Stimulated activated CD4-positive, alpha-beta T cell treated with anti-CD3 and anti-CD28 coated beads, Interleukin-12 subunit alpha, Interleukin-12 subunit beta, amount 100 ng/mL, for 48 hours (primary cell): Measurements from ENCODE around the gene ATAD3C.
"Not testable (repeated sequence)": the region's sequence is repeated elsewhere in the genome, so short reads cannot be mapped to it uniquely, and the experiment has no call there.

Experiments
- DNase-seq, 3 donors: peaks; one replicate each; pipeline ENCODE4 v3.0.0-alpha.2; 2020; ENCODE audit warnings: low read depth in 2 of 3, low spot score in 1 of 3

The ATAD3C gene

DNA sequence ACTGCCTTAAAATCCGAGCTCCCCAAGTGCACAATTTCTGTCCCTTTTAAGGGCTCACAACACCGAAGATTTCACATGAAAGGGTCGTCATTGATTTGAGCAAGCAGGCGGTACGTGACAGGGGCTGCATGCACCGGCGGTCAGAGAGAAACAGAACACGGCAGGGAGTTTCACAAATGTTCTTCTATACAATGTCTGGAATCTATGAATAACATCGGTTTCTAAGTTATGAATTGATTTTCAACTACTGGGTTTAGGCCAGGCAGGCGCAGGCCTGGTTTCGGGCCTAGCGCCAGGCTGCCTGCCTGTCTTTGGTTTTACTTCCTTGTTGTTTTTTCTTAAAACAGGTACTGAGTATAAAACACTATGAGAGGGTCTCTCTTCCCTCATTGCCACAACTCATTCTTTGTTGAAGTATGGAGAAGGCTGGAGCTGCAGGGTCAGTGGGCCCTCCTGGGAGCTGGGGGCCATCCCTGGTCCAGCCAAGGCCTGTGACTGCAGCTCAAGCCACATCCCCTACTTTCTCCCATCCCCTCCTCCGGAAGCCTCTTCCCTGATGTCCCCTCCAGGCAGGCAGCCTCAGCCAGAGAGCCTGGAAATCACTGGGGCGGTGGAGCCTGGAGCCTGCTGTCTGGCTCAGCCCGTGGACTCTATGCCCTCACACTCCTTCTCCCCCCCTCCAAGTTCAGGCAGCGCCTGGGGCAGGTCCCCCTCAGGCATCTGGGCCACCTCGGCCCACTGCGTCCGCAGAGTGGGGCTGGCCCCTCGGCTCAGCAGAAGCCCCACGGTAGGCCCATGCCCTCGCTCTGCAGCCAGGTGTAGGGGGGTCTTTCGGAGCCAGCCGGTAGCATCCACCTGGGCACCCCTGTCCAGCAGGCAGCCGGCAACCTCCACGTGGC is 30.8 kb upstream of the ATAD3C start:
- DNase-seq: no peak

- DNase-seq: no peak
Observed at GRCh38 chr1:1419363-1419812, 30.1 kb upstream of the ATAD3C start.

GRCh38 chr1:1419813-1420653 is 29.5 kb upstream of the ATAD3C start:
- DNase-seq: no peak

- no peak for DNase-seq
Observed at GRCh38 chr1:1420654-1421141, 28.8 kb upstream of the ATAD3C start.

DNA sequence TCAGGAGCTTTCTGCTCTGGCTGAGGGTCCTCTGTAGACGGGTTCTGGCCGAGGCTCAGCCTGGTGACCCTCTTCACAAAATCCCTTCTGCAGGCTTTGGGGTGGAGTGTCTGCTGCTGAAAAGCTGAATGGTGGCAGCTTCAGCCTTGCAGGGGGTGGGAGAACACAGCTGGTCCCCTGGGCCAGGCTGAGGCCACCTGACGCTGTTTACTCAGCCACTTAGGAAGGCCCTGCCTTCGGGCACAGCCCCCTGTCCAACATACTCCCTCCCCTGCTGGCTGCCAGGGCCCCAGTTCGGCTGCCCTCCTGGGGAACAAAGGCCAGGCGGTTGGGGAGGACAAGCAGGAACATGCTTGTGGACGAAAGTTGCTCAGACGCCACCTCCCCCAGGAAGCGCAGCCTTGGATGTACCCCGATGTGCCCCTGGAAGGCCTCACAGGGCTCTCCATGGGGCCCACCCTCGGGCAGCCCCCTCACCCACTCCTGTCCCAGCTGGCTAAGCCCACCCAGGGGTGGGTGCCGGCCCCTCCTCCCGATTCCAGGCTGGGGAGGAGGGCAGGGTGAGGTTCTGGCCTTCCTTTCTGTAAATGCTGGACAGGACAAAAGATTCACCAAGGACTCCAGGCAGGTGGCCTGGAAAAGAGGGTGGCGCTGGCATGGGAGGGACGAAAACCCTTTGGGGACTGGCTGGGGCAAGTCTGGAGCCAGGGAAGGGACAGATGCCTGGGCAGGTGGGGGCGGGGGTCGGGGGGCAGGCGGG is 28.2 kb upstream of the ATAD3C start, which contains the start of gene ANKRD65:
Gene ANKRD65 (minus strand): TSS at position 130 of the 760 bp plus-strand sequence. CDS start 271 bp downstream, outside the sequence.
- no peak for DNase-seq

DNA sequence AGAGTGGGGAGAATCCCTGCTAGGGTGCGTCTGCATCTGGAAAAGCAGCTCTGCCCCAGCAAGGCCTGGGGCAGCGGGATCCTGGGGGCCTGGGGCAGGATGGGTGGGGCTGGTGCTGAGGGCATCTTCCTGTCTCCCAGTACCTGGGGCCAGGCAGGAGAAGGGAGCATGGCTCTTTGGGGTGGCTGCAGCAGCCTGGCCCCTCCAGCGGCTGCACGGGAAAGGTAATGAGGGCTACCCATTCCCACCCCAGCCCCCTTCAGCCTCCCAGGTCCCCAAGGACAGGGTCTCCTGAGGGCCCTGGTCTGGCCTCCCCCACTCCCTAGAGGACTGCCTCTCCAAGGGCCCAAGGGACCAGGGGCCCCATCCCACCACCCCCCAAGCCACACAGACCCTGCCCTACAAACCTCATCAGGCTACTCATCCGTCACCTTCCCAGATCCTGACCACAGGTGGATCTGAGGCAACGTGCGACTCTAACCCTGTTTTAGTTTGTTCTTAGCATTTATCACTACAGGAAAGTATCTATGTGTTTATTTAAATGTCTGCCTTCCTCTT is 27.5 kb upstream of the ATAD3C start:
- DNase-seq: no peak

DNA sequence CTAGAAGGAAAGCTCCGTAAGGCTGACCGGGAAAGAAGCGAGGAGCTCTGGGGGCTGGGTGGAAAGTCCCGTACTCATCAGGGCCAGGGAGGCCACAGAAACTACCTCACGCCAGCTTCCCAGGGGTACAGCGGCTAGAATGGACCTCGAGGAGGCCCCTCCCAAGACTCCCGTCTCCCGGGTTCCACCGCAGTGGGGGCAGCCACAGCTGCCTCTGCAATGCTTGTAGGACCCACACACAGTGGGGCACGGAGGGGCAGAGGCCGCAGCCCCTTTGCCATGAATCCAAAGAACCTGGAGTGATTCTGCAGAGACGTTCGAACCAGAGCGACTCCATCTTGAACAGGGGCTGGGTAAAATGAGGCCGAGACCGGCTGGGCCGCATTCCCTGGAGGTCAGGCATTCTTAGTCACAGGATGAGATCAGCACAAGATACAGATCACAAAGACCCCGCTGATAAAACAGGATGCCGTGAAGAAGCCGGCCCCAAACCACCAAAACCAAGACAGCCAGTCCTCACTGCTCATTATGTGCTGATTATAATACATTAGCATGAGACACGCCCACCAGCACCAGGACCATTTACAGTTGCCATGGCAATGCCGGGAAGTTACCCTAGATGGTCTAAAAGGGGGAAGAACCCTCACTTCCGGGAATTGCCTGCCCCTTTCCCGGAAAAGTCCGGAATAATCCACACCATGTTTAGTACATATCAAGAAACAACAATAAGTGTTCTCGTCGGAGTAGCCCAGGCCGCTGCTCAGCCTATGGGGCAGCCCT is 26.8 kb upstream of the ATAD3C start:
- no peak for DNase-seq

DNA sequence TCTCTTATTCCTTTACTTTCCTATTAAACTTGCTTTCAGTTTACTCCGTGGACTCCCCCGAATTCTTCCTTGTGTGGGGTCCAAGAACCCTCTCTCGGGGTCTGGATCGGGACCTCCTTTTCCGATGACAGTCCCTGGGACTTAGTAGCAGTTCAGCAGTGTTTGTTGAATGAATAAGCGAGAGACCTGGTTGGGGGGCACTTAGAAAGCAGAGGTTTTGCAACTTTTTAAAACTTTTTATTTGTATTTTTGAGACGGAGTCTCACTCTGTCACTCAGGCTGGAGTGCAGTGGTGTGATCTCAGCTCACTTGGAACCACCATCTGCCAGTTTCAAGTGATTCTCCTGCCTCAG is 26.3 kb upstream of the ATAD3C start:
- no peak for DNase-seq

- DNase-seq: no peak
Observed at GRCh38 chr1:1424707-1425106, 24.8 kb upstream of the ATAD3C start.

DNA sequence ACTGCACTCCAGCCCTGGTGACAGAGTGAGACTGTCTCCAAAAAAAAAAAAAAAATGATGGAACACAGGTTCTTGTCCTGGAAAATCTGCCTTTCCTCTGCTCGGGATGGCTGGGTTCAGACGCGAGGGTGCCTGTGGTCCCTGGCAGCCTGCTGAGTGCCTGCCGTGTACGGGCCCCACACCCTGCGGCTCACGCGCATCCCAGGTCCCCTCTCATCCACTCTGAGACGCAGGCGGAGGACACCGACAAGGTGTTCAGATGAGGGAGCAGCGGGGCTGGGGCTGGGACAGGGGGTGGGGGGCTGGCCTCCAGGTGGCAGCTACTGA is 24.1 kb upstream of the ATAD3C start:
- no peak for DNase-seq

- no peak for DNase-seq
Observed at GRCh38 chr1:1425753-1426495, 23.6 kb upstream of the ATAD3C start.

GRCh38 chr1:1426496-1427105 is 22.9 kb upstream of the ATAD3C start:
- DNase-seq: no peak

DNA sequence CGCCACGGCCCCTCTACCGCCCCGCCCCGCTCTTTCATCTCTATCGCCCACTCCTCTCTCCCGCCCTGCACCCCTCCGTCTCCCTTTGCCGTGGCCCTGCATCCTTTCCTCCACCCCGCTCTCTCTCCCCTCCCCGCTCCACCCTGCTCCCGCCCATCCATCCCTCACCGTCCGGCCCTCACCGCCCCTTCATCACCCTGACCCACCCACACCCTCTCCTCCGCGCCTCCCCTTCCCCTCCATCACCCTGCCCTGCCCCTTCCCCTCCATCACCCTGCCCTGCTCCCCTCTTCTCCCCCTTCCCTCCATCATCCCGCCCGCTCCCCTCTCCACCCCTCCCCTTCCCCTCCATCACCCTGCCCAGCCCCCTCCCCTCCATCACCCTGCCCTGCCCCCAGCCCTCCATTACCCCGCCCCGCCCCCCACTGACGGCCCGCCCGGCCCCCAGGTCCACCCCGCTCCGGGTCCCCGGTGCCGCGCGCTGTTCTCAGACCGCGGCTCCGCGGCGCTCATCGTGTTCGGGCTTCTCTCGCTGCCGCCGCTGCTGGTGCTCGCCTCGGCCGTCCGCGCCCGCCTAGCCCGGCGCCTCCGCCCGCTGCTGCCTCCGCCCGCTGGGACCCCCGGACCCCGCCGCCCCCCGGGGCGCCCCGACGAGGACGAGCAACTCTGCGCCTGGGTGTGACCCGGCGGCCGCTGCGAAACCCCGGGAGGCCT is 22.2 kb upstream of the ATAD3C start:
- DNase-seq: no peak

DNA sequence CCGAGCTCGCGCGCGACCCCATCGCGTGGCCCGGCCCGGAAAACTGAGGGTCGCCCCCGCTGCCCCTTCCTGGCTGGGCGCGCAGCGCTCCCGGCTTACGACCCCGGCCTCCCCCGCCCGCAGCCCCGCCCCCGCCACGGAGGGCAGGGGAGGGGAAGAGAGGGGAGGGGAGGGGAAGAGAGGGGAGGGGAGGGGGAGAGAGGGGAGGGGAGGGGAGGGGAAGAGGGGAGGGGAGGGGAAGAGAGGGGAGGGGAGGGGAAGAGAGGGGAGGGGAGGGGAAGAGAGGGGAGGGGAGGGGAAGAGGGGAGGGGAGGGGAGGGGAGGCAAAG is 21.7 kb upstream of the ATAD3C start:
- DNase-seq: no peak

- no peak for DNase-seq
Observed at GRCh38 chr1:1428174-1428573, 21.3 kb upstream of the ATAD3C start.

DNA sequence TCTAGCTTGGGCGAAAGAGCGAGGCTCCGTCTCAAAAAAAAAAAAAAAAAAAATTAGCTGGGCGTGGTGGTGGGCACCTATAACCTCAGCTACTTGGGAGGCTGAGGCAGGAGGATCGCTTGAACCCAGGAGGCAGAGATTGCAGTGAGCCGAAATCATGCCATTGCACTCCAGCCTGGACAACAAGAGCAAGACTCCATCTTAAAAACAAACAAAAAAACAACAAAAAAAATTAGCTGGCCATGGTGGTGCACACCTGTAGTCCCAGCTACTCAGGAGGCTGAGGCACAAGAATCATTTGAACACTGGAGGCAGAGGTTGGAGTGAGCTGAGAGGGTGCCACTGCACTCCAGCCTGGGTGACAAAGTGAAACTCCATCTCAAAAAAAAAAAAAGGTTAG is 20.5 kb upstream of the ATAD3C start:
- not testable (repeated sequence) for DNase-seq

GRCh38 chr1:1429671-1430073 is 19.8 kb upstream of the ATAD3C start:
- DNase-seq: no peak

- DNase-seq: no peak
Observed at GRCh38 chr1:1430114-1430982, 19.1 kb upstream of the ATAD3C start.
